NCI-H2171 treated with DMSO at 0.1 percent for 48 hours (cell line): ENCODE results near the gene ACP6.

ENCODE experiments used
- DNase-seq: peaks from one replicate; lab custom pipeline; 2025; lab: John Stamatoyannopoulos, UW

ACP6 gene

DNA sequence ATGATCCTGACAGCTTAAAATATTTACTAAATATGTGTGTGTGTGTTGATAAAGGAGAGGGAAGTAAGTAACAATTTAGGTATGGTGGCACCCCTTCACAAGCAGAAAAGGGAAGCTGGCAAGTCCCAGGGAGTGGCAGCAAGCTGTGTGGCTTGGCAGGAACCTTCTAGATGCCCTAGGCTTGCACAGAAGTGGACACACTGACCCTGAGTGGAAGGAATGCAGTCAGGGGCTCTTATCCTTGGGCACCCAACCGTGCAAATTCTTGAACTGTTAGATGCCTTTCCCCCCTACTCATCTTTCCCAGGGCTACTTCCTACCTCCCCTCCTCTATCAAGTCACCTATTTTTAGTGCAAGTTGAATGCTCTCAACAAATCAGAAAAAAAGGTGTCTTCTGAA, 18.9 kb downstream of the ACP6 start:
- no peak for DNase-seq

DNA sequence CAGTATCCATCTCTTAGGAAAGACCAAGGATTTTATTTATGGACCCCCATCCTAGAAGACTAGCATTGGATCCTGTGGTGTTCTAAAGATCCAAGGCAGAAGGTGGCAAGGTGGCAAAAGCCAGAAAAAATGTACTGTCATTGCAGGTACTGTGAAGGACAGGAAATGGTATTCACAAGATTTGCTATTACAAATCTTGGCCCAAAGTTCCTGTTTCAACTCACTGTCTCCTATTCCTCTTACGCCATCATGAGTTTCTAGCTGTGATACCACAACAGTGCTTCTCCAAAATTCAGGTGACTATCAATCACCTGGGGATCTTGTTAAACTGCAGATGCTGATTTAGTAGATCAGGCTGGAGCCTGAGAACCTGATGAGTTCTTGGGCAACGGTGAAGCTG, 21.4 kb downstream of the ACP6 start:
- no peak for DNase-seq

DNA sequence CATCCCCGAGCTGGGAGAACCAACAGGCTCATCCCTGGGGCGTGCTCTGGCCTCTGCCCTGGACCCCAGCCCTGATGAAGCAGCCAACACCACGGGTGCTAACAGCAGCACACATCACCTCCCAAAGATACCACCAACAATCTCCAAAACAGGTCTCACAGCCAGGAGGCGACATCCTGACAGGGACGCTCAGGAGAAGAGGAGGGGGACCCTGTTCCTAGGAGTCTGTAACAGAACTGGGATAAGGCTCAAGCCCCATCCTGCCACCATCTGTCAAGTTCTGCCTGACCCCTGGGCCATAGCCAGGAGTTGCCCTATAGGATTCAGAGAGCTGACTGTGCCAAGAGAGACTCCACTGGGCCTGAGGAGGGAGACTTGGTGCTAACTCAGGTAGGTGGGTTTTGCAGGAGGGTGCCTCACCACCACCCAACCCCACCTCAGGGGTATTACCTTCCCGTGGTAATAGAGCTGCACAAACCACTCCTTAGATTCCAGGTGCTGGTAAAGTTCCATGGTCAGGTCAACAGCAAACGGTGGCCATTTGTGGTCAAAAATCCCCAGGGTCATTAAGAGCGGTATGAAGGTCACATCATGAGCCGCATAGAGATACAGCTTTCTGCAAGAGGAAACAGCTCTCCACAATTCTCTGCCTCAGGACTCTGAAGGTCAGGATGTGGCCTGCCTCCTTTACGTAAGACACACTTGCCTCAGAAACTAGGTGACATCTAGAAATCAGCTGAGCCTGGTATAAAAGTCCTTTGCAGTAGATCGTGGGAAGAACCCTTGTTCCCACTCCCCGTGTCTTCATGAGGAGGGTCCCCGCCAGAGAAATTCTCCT, 22.3 kb downstream of the ACP6 start:
- no peak for DNase-seq

DNA sequence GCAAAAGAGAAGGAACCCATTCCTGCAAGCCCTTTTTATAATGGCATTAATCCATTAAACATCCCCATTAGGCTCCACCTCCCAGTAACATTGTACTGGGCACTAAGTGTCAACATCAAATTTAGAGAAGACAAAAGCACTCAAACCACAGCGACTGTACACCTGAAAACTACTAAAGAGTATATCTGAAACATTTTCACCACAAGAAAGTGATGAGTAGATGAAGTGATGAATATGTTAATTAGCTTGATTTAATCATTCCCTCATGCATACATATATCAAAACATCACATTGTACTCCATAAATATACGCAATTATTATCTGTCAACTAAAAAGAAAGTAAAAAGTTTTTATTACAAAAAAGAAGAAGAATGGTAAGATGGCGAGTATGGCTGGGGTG, 26.4 kb downstream of the ACP6 start:
- no peak for DNase-seq

- peak; percentile 18 for DNase-seq
Observed at GRCh38 chr1:147641695-147642592, 28.4 kb downstream of the ACP6 start.

- DNase-seq: no peak
Observed at GRCh38 chr1:147641291-147641690, 29.0 kb downstream of the ACP6 start.

GRCh38 chr1:147640553-147641165, 29.7 kb downstream of the ACP6 start:
- DNase-seq: peak; percentile 68

GRCh38 chr1:147636314-147636713, 34.0 kb downstream of the ACP6 start:
- DNase-seq: no peak

DNA sequence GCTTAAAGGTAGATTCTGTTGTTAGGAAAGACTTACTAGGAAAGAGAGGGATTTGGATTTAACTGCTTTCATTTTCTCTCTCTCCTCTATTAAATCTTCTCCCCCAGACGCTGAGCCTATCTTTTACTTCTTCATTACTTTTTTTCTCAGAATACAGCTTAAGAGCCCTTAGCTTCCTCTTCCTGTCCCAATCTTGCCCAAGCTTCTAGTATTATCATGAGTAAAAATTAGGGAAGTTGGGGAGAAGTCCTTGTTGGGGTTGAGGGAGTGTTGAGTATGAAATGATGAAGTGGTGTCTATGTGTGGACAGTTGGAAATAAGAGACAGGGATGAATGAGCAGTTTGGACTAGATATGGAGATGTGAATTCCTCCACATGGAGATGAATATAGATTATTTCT, 35.0 kb downstream of the ACP6 start:
- no peak for DNase-seq

GRCh38 chr1:147634645-147635044, 35.7 kb downstream of the ACP6 start:
- DNase-seq: no peak

- no peak for DNase-seq
Observed at GRCh38 chr1:147633759-147634158, 36.6 kb downstream of the ACP6 start.

GRCh38 chr1:147631839-147632238, 38.5 kb downstream of the ACP6 start:
- DNase-seq: no peak

DNA sequence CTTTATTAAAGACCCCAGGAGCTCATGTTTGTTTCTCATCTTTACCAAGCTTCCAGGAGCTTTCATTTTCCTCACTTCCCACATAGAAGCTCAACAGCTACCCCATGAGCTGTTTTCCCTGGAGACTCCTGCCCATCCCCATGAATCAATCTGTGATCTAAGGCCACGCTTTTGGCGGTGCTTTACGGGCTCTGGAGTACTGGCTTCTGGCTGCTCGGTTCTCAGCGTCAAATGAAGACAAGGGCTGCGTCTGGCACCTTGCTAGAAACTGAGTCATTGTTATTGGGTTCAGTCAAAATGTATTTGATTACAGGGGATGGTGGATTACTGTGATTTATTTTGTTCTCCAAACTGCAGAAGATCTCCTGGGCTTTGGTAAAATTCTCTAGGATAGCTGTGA, 39.9 kb downstream of the ACP6 start:
- no peak for DNase-seq

DNA sequence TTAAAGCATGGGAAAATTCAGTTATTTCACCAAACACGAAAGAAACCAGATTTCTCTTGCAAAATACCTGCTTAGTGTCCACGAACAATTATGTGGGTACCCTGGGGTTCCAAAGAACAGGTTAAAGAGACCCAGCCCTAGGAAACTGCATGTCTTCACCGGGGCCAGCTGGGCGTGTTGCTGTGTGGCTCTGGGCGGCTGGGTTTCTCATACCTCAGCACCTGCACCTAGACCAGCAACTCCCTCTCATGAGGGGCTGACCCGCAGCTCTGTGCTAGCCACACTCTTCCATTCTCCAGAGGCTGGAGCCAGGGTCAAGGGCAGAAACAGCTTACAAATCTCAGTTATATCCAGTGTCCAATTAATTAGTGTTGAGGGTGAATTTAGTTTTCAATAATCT, 40.3 kb downstream of the ACP6 start:
- DNase-seq: no peak

DNA sequence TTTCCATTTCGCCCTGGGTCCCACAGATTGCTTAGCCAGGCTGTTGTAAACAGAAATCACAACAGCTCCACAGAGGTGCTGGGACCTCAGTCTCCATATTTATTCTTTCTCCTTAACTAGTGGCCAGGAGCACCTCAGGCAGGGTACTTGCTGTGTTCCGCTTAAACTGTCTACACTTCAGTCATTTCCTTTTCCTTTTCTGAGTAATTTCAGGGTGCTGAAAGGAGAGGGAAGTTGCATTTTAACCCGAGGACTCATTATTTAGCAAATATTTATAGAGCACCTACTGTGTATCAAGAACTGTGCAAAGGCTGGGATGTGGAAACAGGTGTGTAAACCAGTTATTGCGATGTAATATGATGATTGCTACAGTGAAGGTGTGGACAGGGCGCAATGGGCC, 41.9 kb downstream of the ACP6 start:
- DNase-seq: no peak

- no peak for DNase-seq
Observed at GRCh38 chr1:147627435-147628110, 42.8 kb downstream of the ACP6 start.

DNA sequence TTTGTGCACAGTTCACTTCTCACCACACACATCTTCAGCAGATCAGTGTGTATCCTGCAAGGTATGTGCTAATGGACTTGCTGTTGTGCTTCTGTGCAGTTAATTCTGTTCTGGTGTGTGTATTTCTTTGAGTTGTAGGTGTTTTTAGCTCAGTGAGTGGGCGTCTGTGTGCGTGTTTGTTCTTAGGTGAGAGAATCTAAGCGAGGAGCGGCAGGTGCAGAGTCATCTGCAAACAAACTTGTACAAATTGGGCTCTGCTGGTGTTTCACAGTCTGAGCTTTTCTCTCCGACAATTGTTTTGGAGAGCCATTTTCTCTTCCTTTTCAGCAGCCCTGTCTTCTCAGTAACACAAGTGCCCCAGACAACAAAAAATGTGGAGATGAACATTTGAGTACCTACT, 43.6 kb downstream of the ACP6 start:
- DNase-seq: no peak

GRCh38 chr1:147626291-147626690, 44.0 kb downstream of the ACP6 start:
- no peak for DNase-seq

DNA sequence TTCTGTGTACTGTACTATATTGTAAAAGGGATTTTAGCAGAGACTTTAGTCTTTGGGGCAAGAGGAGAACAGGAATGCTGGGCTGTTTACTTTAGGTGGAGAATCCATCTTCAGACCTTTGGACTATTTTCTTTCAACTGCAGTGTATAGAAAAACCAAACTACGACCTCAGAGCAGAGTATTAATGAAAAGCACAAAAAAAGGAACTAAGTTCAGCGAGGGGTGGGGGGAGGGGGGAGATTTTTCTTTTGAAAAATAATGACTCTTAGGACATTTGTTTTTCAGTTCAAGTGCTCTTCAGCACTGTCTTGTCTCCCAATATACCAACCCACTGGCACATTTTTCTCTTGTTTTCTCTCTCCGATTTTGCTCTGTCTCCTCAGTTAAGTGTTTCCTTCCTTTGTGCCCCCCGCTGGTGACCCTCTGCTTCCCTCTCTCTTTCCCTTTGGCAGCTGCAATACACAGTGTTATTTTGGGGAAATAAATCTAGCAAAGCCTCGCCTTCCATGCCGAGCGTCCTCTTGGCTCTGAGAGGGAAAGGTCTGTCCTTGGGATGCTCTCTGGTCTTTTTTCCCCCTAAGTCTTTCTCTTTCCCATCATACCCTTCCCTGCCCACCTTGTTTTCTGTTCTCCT, 44.8 kb downstream of the ACP6 start:
- DNase-seq: no peak

DNA sequence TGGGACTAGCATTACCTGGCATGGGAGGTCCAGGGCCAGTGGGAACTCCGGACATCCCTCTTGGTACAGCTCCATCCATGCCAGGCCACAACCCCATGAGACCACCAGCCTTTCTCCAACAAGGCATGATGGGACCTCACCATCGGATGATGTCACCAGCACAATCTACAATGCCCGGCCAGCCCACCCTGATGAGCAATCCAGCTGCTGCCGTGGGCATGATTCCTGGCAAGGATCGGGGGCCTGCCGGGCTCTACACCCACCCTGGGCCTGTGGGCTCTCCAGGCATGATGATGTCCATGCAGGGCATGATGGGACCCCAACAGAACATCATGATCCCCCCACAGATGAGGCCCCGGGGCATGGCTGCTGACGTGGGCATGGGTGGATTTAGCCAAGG, 45.8 kb downstream of the ACP6 start:
- DNase-seq: no peak

DNA sequence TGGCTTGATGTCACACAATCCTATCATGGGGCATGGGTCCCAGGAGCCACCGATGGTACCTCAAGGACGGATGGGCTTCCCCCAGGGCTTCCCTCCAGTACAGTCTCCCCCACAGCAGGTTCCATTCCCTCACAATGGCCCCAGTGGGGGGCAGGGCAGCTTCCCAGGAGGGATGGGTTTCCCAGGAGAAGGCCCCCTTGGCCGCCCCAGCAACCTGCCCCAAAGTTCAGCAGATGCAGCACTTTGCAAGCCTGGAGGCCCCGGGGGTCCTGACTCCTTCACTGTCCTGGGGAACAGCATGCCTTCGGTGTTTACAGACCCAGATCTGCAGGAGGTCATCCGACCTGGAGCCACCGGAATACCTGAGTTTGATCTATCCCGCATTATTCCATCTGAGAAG, 46.3 kb downstream of the ACP6 start:
- DNase-seq: no peak

- no peak for DNase-seq
Observed at GRCh38 chr1:147622731-147623130, 47.6 kb downstream of the ACP6 start.
